HCT116 (cell line): ENCODE results near the gene FOXO3.

Experiments used
- POLR2A ChIP-seq: IDR thresholded peaks from 2 replicates; pipeline ENCODE4 v1.7.0; 2011; ENCODE audit warnings: borderline replicate concordance; ENCODE audit not compliant: insufficient read depth, insufficient read length; ENCODE audit errors: extremely low read depth
- SRF ChIP-seq: IDR thresholded peaks from 2 replicates; pipeline ENCODE4 v1.6.1; 2012; ENCODE audit warnings: low read depth
- ZNF274 ChIP-seq: fragments of 200-500 bp; sonication (Bioruptor generic); IDR thresholded peaks from 2 replicates; pipeline ENCODE4 v1.6.1; 2014; ENCODE audit warnings: mild to moderate bottlenecking, low read depth, low read length, inconsistent platforms
- TF ChIP-seq, protein P1 (sequence below), 3 experiments: fragments of 200-600 bp in 1 of 3; sonication (generic) in 1 of 3; IDR thresholded peaks in 2 of 3; conservative IDR thresholded peaks in 1 of 3; 2 replicates each; pipeline ENCODE4 v1.5.1; 2012 to 2017; ENCODE audit warnings: low read depth in 2 of 3, low read length in 2 of 3, antibody characterized with exemption in 1 of 3, borderline replicate concordance in 1 of 3, control low read depth in 1 of 3, mild to moderate bottlenecking in 1 of 3, mixed read lengths in 1 of 3, mixed run types in 1 of 3, moderate library complexity in 1 of 3; ENCODE audit not compliant: insufficient read depth in 1 of 3

DNA sequence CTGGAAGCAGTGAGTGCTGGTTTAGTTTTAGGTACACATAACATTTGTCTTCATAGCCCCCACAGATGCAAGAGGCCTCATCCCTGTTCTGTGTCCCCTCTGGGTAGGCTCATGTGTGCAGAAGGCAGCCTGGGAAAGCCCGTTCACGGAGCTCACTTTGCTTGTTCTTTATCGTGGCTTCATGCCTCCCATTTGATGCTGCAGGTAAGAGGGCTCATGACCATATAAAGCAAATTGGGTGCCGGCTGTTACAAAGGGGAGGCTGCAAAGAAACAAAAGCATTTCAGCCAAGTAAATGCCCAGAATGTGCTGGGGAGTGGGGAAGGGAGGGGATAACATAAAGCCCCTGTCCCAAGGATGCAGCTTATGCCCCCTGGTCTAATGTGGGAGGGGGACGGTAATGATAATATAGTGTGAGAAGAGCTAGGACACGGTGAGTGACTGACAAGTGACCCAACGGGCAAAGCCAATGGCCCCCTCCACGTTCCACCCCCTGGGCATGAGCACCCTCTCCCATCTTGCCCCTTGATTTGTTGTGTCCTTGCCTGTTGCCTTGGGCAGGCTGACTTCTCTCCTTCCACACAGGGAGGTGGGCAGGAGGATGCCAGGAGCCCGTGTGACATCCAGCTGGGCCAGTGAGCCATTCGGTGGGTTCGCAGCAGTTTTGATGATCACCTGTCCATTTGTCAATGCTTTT, 138.0 kb downstream of the FOXO3 start:
- TF ChIP-seq ZNF274: no peak
- TF ChIP-seq, protein P1, sequence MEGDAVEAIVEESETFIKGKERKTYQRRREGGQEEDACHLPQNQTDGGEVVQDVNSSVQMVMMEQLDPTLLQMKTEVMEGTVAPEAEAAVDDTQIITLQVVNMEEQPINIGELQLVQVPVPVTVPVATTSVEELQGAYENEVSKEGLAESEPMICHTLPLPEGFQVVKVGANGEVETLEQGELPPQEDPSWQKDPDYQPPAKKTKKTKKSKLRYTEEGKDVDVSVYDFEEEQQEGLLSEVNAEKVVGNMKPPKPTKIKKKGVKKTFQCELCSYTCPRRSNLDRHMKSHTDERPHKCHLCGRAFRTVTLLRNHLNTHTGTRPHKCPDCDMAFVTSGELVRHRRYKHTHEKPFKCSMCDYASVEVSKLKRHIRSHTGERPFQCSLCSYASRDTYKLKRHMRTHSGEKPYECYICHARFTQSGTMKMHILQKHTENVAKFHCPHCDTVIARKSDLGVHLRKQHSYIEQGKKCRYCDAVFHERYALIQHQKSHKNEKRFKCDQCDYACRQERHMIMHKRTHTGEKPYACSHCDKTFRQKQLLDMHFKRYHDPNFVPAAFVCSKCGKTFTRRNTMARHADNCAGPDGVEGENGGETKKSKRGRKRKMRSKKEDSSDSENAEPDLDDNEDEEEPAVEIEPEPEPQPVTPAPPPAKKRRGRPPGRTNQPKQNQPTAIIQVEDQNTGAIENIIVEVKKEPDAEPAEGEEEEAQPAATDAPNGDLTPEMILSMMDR (IDR thresholded peaks at IDR 0.05 in 2 of 3, conservative IDR thresholded peaks at IDR 0.05 in 1 of 3; ENCODE audit: borderline replicate concordance in 1 of 3, insufficient read depth in 1 of 3, low read depth in 2 of 3, low read length in 2 of 3): no peak
- TF ChIP-seq POLR2A: no peak
- no peak for TF ChIP-seq SRF
